HL-60 (cell line): ENCODE data around the gene PRRT2.

Source experiments
- CTCF ChIP-seq: IDR thresholded peaks from one replicate; pipeline ENCODE4 v1.5.1; 2011; ENCODE audit warnings: low read length, control low read depth, inconsistent platforms; ENCODE audit not compliant: insufficient read depth
- GABPA ChIP-seq: IDR thresholded peaks from 2 replicates; pipeline ENCODE4 v1.6.1; 2012; ENCODE audit warnings: low read depth
- POLR2AphosphoS5 ChIP-seq: IDR thresholded peaks from 2 replicates; pipeline ENCODE4 v1.6.1; 2012; ENCODE audit warnings: low read depth
- SPI1 ChIP-seq: IDR thresholded peaks from 2 replicates; pipeline ENCODE4 v1.6.1; 2012; ENCODE audit warnings: low read depth, mild to moderate bottlenecking, borderline replicate concordance

GRCh38 chr16:29831490-29831889, 19.5 kb downstream of the PRRT2 start:
- TF ChIP-seq CTCF (no peak), POLR2AphosphoS5 (no peak), SPI1 (no peak), GABPA (no peak)
